ENCODE data around the gene PYROXD2.

The PYROXD2 gene

DNA sequence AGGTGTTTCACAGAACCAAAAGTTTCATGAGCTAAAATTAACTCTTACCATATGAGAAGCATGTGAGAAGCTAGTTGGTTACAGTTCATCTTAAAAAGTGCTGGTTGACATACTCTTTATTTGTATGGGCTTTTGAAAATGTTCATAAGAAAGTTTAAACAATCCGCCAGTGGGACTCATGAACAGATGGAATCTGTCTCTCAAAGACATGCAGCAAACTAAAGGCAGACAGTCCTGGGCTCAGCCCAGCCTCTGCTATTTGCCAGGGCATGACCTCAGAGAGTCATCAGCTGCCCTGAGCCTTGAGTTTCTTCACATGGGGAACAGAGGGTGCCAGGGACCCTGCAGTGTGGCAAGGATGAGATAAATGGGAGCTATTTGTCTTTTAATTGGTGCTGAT is 3.2 kb downstream of the PYROXD2 start:
- no peak for DNase-seq

DNA sequence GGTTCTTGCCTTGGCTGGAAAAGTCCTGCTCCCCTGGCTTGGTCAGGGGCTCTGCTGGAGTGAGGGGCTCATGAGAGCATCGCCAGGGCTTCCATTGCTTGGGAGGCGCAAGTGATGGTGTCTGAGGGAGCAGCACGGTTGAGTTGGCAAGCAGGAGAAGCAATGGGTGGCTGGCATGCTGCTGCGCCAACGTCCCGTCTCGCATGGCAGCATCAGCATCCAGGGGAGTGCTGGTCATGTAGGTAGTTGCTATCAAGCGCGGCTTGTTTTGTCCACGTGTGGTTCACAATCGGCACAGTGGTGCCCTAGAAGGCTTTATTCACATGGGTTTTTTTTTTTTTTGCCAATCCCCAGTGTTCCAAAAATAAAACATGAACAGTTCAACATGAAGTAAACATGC is 3.8 kb downstream of the PYROXD2 start:
- no peak for DNase-seq

DNA sequence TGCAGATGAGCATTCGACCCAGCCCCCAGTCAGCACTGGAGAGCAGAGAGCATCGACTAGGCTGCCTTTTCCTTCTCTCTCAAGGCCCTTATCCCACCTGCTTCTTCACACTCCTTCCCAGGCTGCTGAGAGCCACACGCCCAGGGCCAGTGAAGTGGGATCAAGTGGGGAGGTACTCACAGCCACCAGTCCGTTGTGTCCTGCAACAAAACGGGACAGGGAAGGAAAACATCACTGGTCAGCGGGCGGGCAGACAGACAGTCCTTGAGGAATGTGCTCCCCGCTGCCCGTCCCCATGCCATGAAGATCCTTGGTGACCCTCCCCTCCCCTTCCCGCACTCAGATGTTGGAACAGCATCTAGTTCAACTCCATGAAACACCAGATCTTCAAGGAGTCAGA is 4.2 kb downstream of the PYROXD2 start:
- no peak for DNase-seq

DNA sequence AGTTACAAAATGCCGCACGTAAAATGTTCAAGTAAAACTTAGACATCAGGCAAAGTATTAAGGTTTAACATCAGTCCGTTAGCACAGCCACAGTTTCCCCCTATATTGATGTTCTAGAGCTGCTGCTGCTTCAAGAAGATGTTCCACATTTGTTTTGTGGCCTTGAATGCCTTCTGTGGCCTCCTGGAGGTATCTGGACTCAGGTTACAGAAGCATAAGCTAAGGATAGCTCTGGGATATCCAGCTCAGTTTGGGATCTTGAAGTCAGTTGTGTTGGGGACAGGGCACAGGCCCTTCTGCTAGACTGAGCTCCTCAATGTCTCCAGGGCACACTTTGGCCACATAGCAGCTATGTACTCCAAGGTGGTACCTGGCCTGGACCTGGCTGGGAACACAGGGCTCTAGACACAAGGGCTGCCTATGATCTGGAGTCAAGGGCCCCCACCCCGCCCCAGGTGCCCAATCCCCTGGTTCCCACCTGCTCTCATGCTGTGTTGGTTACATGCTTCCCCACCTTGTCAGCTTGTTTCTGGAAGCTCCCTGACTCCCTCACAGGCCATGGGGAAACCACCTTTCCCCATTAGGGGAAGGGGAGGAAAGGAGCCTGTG is 4.7 kb downstream of the PYROXD2 start:
- DNase-seq, result no peak

DNA sequence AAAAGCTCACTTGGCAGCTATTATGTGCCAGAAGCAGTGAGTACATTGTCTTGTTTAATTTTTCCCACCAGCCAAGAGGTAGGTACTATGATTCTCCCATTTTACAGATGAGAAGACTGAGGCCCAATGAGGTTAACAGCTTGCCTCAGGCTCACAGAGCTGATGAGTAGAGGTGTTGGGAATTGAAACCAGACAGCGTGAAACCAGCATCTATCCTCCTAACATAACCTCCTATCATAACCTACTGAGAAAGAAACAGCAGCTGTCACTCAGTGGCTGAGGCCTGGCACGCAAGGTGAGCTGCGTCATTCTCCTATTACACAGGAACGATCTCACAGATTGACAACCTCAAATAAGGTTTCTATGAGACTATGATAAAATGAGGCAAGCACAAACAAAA is 6.2 kb downstream of the PYROXD2 start:
- DNase-seq, result no peak

DNA sequence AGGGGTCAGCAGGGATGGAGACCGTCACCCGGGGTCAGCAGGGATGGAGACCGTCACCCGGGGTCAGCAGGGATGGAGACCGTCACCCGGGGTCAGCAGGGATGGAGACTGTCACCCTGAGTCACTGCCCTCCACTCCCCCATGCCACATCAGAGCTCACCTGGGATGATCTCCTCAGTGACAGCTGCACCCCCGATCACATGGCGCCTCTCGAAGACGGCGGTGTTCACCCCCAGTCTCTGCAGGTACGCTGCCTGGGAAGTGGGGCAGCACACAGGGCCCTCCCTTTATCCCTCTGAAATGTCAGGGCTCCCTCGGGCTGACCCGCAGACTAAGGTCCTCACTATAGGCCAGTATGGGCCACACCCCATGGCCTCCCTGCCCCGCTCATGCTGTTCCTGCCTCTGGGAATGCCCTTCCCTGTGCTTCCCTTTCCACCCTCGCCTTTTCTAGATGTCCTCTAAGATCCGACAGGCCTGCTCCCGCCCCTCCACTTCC is 7.2 kb downstream of the PYROXD2 start:
- no peak for DNase-seq

DNA sequence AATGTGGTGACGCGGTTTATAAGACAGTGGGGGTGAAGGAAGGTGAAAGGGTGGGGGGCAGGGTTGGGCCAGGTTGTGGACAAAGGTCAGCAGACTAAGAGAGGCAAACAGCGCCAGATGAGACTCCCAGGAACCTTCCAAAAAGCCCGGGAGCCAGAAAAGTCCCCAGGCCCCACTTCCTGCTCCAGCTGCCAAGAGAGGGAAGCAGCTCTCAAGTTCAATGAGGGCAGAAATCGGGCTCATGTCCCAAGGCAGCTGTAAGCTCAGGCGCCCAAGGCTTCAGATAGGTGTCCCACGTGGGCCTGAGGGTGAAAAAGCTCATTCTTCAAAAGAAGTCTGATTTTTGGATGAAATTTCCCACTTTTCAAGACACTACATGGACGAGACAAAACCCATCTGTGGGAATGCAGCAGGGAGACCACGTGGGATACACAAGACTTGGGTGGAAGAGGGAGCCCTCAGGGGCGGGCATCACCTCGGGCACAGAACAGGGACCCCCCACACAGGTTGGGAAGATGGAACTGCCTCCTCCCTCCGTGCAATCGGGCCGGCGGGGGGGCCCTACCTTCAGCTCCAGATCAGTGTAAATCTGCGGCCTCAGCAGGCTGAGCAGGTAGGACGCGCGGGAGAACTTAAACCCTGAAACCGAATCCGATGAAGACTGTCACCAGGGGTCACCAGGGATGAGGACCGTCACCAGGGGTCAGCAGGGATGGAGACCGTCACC is 7.8 kb downstream of the PYROXD2 start:
- no peak for DNase-seq

DNA sequence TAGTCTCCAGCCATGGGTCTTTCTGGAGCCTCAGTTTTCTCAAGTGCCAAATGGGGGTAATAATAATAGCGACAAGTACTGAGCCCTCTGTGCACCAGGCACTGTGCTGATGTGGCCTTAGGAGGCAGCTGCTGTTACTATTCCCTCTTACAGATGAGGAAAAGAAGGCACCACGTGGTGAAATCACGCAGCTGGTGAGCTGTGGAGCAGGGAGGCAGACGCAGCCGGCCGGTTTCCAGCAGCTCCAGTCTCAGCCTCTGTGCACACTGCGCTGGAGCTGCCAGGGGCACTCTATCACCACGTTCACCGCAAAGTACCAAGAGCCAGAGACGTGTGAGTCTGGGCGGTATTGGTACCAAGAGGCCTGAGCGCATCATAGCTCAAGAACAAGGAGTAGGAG is 9.6 kb downstream of the PYROXD2 start:
- no peak for DNase-seq

DNA sequence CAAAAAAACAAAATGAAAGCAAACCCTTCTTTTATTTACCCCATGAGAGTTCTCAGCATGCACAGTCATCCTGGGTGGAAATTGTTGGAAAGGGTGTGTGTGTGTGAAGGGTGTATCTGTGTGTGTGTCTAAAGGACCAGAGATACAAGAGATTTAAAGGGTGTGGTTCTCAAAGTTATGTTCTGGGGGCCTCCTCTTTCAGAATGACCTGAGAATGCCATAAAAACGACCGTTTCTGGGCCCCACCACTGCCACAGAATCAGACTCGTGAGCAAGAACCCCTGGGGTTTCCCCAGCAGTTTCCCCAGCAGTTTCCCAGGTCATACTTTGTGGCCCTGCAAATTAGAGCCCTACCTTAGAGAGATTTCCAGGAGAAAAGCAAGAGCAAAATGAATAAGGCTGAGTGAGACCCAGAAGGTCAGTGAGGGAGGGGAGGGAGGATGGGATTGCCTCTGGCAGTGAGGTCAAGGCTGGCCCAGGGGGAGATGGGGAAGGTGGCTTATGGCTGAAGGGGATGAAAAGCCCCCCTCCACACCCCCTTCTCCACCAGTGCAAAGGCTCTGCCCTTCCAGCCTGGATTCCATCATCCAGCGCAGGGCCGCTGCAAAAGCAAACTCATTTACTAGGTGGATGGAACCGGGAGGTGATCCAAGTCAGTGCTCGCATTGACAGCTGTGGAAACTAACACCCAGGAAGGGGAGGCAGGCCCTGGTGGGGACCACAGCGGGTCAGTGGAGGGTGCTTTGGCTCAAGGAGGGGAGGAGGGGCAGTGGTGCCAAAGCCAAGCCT is 10.2 kb downstream of the PYROXD2 start:
- peak; percentile 80 for DNase-seq

DNA sequence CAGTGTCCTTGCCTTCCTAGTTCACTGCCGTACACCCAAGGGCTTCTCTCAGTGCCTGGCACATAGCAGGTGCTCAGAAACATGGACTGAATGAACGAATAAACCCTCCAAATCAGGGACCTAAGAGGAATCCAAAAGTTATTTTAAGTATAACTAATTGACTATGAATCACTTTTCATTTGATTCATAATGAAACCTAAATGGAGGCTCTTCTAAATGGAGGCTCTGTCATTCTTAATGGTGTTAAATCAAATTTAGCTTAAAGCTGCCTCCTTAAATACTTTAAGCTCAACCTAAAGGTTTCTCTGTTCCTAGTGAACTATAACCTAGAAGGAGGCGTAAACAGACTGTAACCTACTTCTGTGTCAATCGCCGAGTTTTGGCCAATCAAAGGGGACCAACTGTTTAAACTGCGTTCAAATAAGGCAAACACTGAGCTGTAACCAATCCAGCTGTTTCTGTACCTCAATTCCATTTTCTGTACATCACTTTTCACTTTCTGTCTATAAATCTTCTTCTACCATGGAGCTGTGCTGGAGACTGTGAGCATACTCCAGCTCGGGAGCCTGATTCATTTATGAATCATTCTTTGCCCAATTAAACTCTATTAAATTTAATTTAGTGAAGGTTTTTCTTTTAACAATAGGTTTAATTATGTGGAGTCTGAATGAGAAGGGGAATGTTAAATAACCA is 11.0 kb downstream of the PYROXD2 start:
- peak; percentile 80 for DNase-seq

DNA sequence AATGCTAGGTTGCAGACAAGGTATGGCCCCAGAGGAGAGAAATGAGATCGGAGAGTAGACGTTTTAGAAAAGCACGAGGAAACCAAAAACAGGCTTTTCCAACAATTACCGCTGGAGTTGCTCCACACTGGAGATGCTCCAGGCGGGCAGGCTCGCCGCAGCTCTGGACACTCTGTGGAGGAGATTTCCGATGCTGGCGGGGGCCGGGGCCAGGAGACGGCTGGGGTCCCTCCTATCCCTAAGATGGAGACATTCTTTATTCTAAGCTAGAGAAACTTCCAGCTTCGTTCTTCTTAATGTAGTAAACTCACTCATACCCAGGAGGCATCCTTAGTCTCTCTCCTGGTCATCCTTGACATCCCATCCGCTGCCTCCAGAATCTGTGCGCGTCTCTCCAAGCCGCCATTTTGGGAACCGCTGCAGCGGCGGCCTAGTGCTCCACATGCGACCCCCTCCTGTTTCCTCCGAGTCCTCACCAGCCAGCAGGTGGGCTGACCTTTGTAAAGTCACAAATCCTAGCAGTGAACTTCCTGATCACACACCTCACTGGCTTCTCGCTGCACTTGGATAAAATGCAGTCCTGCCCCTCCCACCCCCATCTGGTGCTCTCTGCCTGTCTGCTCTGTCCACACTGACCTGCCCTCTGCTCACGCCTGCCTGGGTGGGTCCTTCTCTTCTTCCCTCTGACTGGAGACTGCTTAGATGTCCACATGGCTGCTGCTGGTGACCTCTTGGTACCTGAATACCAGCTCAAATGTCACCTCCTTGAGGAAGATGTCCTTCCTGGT is 11.9 kb downstream of the PYROXD2 start:
- no peak for DNase-seq

DNA sequence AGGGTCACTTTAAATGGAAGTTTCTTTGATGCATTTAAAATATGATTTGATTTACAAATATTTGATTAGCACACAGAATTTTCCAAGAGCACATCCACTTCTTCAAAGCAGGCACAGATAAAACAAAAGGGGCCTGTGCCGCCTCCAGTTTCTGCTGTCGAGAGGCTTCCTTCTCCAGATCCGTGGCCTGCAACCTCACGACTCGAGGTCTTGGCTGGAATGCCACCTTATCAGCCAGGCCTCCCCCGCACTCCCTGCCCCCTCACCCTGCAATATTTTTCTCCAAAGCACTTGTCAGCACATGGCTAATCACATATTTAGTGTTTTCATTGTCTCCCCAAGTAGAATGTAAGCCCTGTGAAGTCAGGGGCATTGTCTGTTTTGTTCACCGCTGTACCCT is 12.5 kb downstream of the PYROXD2 start:
- no peak for DNase-seq

DNA sequence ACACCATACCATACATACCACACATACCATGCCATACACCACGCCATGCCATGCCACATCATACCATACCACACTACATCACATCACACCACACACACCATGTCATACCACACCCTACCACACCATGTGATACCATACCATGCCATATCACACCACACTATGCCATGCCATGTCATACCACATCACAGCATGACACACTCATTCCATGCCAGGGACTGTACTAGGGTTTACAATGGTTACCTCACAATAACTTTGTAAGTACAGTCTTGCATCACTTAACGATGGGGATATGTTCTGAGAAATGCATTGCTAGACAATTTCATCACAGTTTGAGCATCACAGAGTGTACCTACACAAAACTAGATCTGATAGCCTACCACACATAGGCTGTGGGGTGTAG is 14.5 kb downstream of the PYROXD2 start:
- DNase-seq, result peak; percentile 15

DNA sequence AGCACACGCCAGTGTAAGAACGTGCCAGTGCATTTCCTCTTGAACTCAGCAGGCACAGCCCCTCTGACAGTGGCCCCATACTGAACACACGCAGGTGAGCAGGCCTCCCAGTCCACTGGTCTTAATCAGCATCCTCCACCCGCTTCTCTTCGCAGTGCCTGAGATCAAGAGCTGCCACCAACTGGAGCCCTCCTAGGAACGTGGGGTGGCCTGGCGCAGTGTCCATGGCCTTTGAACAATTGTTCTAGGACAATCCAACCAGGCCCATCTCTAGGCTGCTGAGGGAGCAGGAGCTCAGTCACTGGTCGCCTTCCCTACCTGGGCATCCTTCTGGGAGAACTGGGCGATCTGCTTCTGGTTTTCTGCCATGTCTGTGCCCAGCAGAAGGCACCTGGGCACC is 15.2 kb downstream of the PYROXD2 start:
- no peak for DNase-seq

DNA sequence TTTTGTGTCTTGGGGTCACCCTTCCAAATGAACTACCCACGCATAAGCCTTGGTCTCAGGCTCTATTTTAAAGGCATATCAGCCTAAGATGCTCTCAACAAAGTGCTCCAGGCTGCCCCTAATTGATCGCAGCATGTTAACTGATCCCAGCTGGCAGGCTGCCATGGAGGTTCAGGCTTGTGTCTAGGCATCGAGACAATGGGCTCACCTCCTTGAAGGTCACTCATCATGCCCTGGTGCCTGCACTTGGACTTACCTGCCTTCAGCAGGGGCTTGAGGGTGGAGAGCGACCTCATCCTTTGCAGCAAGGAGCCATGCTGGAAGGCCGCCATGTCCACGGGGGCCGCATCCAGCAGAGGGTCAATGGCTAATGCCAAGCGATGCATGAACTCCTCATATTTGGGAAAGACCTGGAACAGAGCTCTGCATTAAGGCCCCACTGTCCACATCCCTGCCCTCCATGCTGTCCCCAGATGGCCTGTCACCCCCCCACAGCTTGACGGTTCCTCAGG is 17.8 kb downstream of the PYROXD2 start:
- DNase-seq, result no peak

DNA sequence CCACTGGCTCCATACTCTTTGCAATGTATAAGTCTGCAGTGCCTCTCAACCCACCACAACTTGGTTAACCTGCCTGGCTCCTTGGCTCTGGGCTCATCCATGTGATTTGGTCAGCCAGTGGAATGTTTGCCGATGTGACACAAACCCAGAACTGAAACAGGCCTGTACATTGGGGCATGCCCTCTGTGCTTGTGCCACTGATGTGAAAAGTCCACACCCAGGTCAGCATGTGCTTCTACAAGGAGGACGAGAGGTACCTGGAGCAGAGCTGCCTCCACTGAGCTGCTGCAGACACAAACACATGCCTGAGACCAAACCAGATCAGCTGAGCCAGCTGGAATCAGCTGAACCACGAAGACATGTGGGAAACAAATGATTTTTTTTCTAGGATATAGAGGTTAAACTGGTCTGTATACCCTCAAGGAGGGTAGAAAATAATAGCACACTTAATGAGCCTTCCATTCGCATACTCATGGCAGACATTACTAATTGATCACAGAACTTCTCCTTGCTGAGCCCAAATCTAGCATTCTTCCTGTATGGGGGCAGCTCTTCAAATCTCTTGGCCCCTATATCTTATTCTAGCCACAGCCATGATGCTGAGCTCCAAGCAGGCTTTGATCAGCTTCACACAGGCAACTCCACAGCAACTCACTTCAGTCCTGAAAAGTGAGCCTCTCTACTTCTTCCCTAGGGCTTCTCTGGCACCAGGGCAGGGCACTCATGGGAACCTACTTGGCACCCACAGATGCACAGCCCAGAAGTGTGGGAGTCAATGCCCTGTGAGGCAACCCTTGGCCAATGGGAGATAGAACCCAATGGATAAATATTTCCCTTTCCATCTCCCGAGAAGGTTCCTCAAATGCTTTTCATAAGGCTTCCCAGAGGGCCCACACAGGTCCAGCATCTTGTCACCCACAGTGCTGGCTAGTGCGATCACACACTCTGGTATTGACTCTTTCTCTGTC is 18.6 kb downstream of the PYROXD2 start:
- DNase-seq, result no peak

DNA sequence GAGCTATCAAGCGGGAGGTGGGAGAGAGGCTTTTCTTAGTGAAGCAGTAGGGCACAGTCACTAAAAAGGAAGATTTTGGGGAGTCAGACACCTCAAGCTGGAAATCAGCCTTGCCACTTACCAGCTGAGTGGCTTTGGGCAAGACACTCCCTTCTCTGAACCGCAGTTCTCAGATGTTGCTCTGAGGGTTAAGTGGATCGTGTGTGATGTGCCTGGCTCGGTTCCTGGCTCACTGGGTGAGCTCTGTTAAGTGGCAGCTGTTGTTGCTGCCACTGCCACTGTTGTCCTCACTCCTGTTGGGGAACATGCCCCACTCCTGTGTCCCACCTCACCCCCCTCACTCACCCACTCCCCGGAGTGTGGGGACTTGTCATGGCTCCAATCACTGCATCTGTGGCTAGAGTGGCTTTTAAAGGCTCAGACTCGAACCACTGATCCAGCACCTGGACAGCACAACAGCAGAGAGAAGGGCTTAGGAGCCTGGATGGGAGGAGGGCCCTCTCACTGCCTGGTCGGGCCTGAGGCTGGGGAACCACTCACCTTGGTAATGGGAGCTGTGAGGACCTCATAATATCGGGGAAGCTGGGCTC is 20.0 kb downstream of the PYROXD2 start:
- no peak for DNase-seq

DNA sequence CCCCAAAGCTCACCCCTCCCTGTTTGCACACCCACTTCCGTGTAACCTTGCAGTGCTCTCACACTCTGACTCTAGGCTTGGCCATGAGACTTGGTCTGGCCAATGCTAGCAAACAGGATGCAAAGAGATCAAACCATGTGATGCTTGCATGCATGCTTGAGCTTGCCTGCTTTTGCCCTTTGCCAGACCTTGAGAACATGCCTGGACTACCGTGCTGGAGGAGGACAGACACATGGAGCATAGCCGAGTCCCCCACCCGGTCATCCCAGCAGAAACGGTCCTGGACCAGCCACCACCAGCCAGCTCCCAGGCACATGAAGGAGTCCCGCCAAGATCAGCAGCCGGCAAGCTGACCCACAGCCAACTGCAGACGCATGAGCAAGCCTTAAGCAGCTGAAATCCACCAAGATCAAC is 23.4 kb downstream of the PYROXD2 start:
- DNase-seq, result no peak

DNA sequence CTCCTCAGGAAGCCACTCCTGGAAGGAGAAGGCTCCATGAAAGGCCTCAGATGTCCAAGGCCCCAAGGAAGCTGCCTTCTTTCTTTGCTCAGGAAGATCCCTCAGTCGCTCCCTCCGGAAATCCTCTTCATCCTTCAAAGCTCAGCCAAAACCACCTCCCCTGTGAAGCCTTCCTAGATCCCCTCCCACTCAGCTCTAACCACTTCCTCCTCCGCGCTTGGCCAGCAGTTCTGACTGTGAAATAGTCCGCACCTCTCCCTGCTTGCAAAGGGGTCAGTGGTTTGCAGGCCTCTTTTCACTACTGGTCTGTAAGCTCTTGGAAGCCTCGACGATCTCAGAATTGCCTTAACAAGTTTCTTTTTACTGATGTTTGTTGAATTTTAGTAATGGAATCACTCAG is 23.9 kb downstream of the PYROXD2 start:
- DNase-seq, result no peak

DNA sequence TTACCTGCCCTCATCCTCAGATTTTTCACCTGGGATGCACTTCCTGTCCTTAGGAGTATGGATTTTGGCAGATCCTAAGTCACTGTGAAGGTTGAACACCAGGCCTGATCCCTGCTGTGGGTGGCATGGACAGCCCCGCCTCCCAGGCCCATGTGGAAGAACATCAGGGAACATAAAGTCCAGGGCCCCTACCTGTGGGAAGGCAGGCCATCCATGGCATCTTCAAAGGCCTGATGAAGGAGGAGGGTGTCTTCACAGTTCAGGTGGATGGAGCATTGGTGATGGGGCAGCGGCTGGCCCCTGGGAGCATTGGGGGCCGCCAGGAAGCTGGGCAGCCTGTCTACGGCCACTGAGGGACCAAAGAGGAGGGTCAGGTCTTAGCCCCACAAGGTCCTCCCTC is 24.6 kb downstream of the PYROXD2 start:
- no peak for DNase-seq

DNA sequence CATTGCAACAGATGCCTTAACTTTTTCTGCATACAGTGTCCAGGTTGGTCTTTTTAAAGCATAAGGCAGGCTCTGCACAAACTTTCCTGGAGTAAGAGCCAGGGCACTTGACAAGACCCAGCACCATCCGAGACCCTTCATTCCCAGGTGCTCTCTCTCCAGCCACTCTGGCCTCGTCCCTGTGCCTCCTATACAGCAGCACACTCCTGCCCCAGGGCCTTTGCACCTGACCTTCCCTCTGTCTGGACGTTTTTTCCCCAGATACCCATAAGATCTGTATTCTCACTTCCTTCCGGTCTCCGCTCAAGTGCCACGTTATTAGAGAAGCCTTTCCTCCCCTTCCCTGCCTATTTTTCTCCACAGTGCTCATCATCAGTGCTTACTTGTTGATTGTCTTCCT is 25.6 kb downstream of the PYROXD2 start:
- no peak for DNase-seq
